Pulmonary artery endothelial cell (primary cell): ENCODE data around the gene TIAM2. TPM values are rescaled to one million over a fixed set of nuclear protein-coding genes. Genes with fewer than 3 reads are reported as not detected.
"Not testable (repeated sequence)": the region's sequence is repeated elsewhere in the genome, so short reads cannot be mapped to it uniquely, and the experiment has no call there.

Experiments used
- DNase-seq: peaks from one replicate; pipeline ENCODE4 v3.0.0-alpha.2; 2011; ENCODE audit warnings: low read depth, low spot score
- total RNA-seq: library from RNA; depleted of rRNA; stranded (reverse); fragments of >200 nt; gene quantifications from 2 replicates; pipeline ENCODE4 v1.2.3, GENCODE V29; 2014

The TIAM2 gene
- total RNA-seq, 1 donor from 2014 or later: 10.9 TPM

GRCh38 chr6:155158030-155158843 lies 163.1 kb downstream of the TIAM2 start:
- DNase-seq: no peak

GRCh38 chr6:155162682-155163081 lies 167.6 kb downstream of the TIAM2 start:
- no peak for DNase-seq

GRCh38 chr6:155163601-155164000 lies 168.5 kb downstream of the TIAM2 start:
- DNase-seq: no peak

- DNase-seq: no peak
These were observed 170.1 kb downstream of the TIAM2 start for GRCh38 chr6:155165029-155165710.

GRCh38 chr6:155170519-155170918 lies 175.4 kb downstream of the TIAM2 start:
- DNase-seq: no peak

- DNase-seq: peak; percentile 85
These were observed 176.1 kb downstream of the TIAM2 start for GRCh38 chr6:155171109-155171746.

GRCh38 chr6:155171747-155172449 lies 176.8 kb downstream of the TIAM2 start:
- no peak for DNase-seq

GRCh38 chr6:155173488-155173887 lies 178.4 kb downstream of the TIAM2 start:
- no peak for DNase-seq

GRCh38 chr6:155174576-155175211 lies 179.6 kb downstream of the TIAM2 start:
- no peak for DNase-seq

- no peak for DNase-seq
These were observed 182.3 kb downstream of the TIAM2 start for GRCh38 chr6:155177363-155177961.

GRCh38 chr6:155181498-155181897 lies 186.4 kb downstream of the TIAM2 start:
- DNase-seq: no peak

GRCh38 chr6:155182103-155182502 lies 187.0 kb downstream of the TIAM2 start:
- no peak for DNase-seq

- DNase-seq: no peak
These were observed 188.0 kb downstream of the TIAM2 start for GRCh38 chr6:155183095-155183494.

- not testable (repeated sequence) for DNase-seq
These were observed 189.9 kb downstream of the TIAM2 start for GRCh38 chr6:155185041-155185440.

GRCh38 chr6:155185544-155185943 lies 190.4 kb downstream of the TIAM2 start:
- no peak for DNase-seq

GRCh38 chr6:155186052-155186658 lies 191.0 kb downstream of the TIAM2 start:
- no peak for DNase-seq

- no peak for DNase-seq
These were observed 192.0 kb downstream of the TIAM2 start for GRCh38 chr6:155187106-155187505.

- DNase-seq: no peak
These were observed 193.0 kb downstream of the TIAM2 start for GRCh38 chr6:155187994-155188706.

- DNase-seq: peak; percentile 96
These were observed 193.8 kb downstream of the TIAM2 start for GRCh38 chr6:155188707-155189496.
